Sigmoid colon (tissue), 7 donors: ENCODE data around the gene RPTOR. TPM values are rescaled to one million over a fixed set of nuclear protein-coding genes. Genes with fewer than 3 reads are reported as not detected.

ENCODE experiments used
- DNase-seq: peaks from one replicate; pipeline ENCODE4 v3.0.0-alpha.2; 2019
- H3K27ac ChIP-seq, 4 donors: fragments of 200-600 bp; sonication (generic); one replicate each; pipeline ENCODE4 v1.5.1; 2016 to 2019; ENCODE audit warnings: mild to moderate bottlenecking in 1 of 4
- H3K27me3 ChIP-seq, 3 donors: fragments of 200-600 bp; sonication (generic); one replicate each; pipeline ENCODE4 v1.5.1; 2019; ENCODE audit warnings: mild to moderate bottlenecking in 1 of 3
- H3K36me3 ChIP-seq, 4 donors: fragments of 200-600 bp; sonication (generic); one replicate each; pipeline ENCODE4 v1.5.1; 2016 to 2019
- H3K4me1 ChIP-seq, 4 donors: fragments of 200-600 bp; sonication (generic); one replicate each; pipeline ENCODE4 v1.5.1; 2017 to 2019
- H3K4me3 ChIP-seq, 4 donors: fragments of 200-600 bp; sonication (generic); one replicate each; pipeline ENCODE4 v1.5.1; 2017 to 2019; ENCODE audit warnings: mild to moderate bottlenecking in 2 of 4, moderate library complexity in 1 of 4
- H3K9me3 ChIP-seq, 4 donors: fragments of 200-600 bp in 3 of 4; sonication (generic) in 3 of 4; one replicate each; pipeline versions ENCODE4 v1.5.1 to v1.6.1; 2013 to 2019
- CTCF ChIP-seq, 4 experiments: fragments of 450-650 bp in 3 of 4; fragments of 200-600 bp in 1 of 4; IDR thresholded peaks; one replicate each; pipeline ENCODE4 v1.5.1; 2016 to 2019; ENCODE audit warnings: antibody characterized with exemption in 4 of 4, mild to moderate bottlenecking in 3 of 4, moderate library complexity in 2 of 4
- EP300 ChIP-seq, 4 donors: sonication (generic); formaldehyde crosslinking; IDR thresholded peaks; one replicate each; pipeline ENCODE4 v1.6.1; 2017; ENCODE audit warnings: antibody characterized with exemption in 4 of 4
- POLR2A ChIP-seq, 2 donors: fragments of 450-650 bp; IDR thresholded peaks; one replicate each; pipeline ENCODE4 v1.6.1; 2016; ENCODE audit warnings: antibody characterized with exemption in 2 of 2, mild to moderate bottlenecking in 2 of 2, moderate library complexity in 2 of 2
- POLR2AphosphoS5 ChIP-seq, 4 donors: sonication (generic); formaldehyde crosslinking; IDR thresholded peaks; one replicate each; pipeline ENCODE4 v1.6.1; 2017; ENCODE audit warnings: antibody characterized with exemption in 4 of 4
- WGBS, 2 donors: extraction: QIAGEN DNeasy Blood & Tissue Kit; methylation state at CpG; one replicate each; pipeline ENCODE4 v1.1.7; 2013; 5-methylcytosine and 5-hydroxymethylcytosine counted together
- intact Hi-C: fragments of 100-400 bp; cut with DNase I; formaldehyde crosslinking; loops from one replicate; pipeline ENCODE4 v1.15.1; 2023
- polyA plus RNA-seq, 3 donors: library from polyadenylated mRNA; stranded (reverse); fragments of 200-250 nt; gene quantifications; one replicate each; pipeline ENCODE4 v1.2.3, GENCODE V29; 2013
- total RNA-seq, 4 donors: library from RNA; depleted of rRNA; stranded (reverse); fragments of >200 nt; gene quantifications; one replicate each; pipeline ENCODE4 v1.1.0, GENCODE V29; 2016
- donor health status: healthy with polysubstance abuse.
- donor health status: Bipolar disorder and iron deficiency.
- donor health status: healthy.

Gene RPTOR
- total and polyA plus RNA-seq, 7 donors, result 3.7 to 68.7 (median 22.9) TPM

- WGBS, 2 donors, result 96 to 97% methylated on average over 6 of the region's 6 CpGs
These were observed 286.9 kb downstream of the RPTOR start for GRCh38 chr17:80831491-80831890.

DNA sequence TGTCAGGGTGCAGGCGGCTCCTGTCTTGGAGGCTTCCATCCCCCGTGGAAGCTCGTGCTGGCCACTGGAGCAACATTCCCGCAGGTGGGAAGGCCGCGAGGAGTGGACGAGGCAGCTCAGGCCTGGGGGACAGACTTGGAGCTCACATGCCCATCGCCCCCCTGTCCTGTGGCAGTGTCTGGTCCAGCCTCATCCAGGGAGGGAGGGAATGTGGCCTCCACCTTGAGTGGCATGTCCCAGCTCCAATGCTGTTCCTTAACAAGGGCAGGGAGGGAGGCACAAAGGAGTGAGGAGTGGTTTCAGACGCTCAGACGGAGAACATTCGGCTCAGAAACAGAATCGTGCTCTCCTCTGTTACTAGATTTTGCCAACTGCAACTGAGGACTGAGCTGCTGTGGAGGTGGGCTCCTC is 287.6 kb downstream of the RPTOR start:
- intact Hi-C loops, result loop anchor here (2.0 to 10.0 kb wide), 5 partner anchors 27 to 357 kb away; partner anchors contain the start of gene NPTX1
- H3K4me3 ChIP-seq, result peak overlapping the region in 3 of 4 donors; percentile 50 to 56 (median 54)
- no peak for TF ChIP-seq CTCF (IDR thresholded peaks at IDR 0.05)
- TF ChIP-seq POLR2A (IDR thresholded peaks at IDR 0.05), result peak in 1 of 2 donors; percentile 26
- peak; percentile 61 to 93 (median 74) for TF ChIP-seq POLR2AphosphoS5 (IDR thresholded peaks at IDR 0.05)
- H3K27me3 ChIP-seq, result no peaks in the 10 kb centered on the region
- peak; percentile 83 for DNase-seq
- WGBS, 2 donors, result 69 to 77% methylated on average over 12 of the region's 12 CpGs
- no peaks in the 10 kb centered on the region for H3K9me3 ChIP-seq
- peak overlapping the region; percentile 89 to 93 (median 91) for H3K27ac ChIP-seq
- H3K36me3 ChIP-seq, result peaks cover 0 to 8% (median 0%) of the 10 kb centered on the region in 4 donors
- H3K4me1 ChIP-seq, result peaks cover 0 to 26% (median 22%) of the 10 kb centered on the region in 4 donors

More at GRCh38 chr17:80831491-80831890, 286.9 kb downstream of the RPTOR start:
- intact Hi-C loops, result loop anchor here (5.0 to 10.0 kb wide), 3 partner anchors 39 to 357 kb away; partner anchors contain the start of gene NPTX1
- no peaks in the 10 kb centered on the region for H3K27me3 ChIP-seq
- peak overlapping the region in 2 of 4 donors; percentile 91 to 93 for H3K27ac ChIP-seq
- H3K4me1 ChIP-seq, result peaks cover 0 to 30% (median 23%) of the 10 kb centered on the region in 4 donors
- DNase-seq, result peak; percentile 56
- H3K4me3 ChIP-seq, result no peak overlapping the region
- peaks cover 0 to 10% (median 0%) of the 10 kb centered on the region in 4 donors for H3K36me3 ChIP-seq
- TF ChIP-seq EP300 (IDR thresholded peaks at IDR 0.05), result no peak
- no peak for TF ChIP-seq CTCF (IDR thresholded peaks at IDR 0.05)
- TF ChIP-seq POLR2A (IDR thresholded peaks at IDR 0.05), result no peak
- no peak for TF ChIP-seq POLR2AphosphoS5 (IDR thresholded peaks at IDR 0.05)
- no peaks in the 10 kb centered on the region for H3K9me3 ChIP-seq

DNA sequence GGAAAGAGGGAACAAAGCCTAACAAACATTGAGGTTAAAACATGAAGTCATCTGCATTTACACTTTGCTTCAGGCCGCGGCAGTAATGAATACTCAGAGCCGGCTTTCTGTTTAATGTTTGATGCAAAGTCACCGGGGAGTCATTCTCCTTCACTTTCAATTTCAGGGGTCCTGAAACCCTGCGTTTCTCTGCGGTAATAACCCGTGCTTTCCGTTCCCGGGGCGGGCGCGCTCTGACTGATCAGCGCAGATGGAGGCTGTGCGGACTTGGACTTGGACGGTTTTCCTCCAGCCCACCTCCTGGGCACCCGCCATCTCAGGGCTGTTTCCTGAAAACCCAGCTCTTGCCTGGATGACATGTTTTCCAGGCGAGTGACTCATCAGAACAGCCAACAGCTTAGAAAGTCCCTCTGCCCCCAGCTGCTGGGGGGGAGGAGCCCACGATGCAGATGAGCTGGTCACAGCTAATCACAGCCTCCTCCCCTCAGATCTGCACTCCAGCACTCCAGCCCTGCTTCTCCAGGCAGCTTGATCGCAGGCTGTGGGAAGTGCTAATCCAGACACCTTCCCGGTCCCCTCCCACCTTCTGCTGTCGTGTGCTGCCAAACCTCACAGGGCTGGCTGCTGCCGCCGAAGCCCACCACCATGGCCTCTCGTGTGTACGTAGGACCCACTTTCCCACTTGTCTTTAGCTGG is 288.4 kb downstream of the RPTOR start:
- H3K4me3 ChIP-seq, result peak overlapping the region; percentile 35 to 56 (median 52)
- TF ChIP-seq POLR2A (IDR thresholded peaks at IDR 0.05) (peak; percentile 58 to 75), EP300 (IDR thresholded peaks at IDR 0.05) (peak in 1 of 4 donors; percentile 61), POLR2AphosphoS5 (IDR thresholded peaks at IDR 0.05) (peak; percentile 73 to 95 (median 86)), CTCF (IDR thresholded peaks at IDR 0.05) (no peak)
- no peaks in the 10 kb centered on the region for H3K27me3 ChIP-seq
- peaks cover 0 to 26% (median 22%) of the 10 kb centered on the region in 4 donors for H3K4me1 ChIP-seq
- peaks cover 0 to 7% (median 4%) of the 10 kb centered on the region in 4 donors for H3K36me3 ChIP-seq
- intact Hi-C loops, result loop anchor here (2.0 to 10.0 kb wide), 5 partner anchors 26 to 358 kb away; partner anchors contain the start of gene NPTX1
- WGBS, 2 donors, result 2 to 4% methylated on average over 25 of the region's 25 CpGs
- DNase-seq, result peak; percentile 97
- H3K27ac ChIP-seq, result peak overlapping the region; percentile 89 to 93 (median 91)
- no peaks in the 10 kb centered on the region for H3K9me3 ChIP-seq

DNA sequence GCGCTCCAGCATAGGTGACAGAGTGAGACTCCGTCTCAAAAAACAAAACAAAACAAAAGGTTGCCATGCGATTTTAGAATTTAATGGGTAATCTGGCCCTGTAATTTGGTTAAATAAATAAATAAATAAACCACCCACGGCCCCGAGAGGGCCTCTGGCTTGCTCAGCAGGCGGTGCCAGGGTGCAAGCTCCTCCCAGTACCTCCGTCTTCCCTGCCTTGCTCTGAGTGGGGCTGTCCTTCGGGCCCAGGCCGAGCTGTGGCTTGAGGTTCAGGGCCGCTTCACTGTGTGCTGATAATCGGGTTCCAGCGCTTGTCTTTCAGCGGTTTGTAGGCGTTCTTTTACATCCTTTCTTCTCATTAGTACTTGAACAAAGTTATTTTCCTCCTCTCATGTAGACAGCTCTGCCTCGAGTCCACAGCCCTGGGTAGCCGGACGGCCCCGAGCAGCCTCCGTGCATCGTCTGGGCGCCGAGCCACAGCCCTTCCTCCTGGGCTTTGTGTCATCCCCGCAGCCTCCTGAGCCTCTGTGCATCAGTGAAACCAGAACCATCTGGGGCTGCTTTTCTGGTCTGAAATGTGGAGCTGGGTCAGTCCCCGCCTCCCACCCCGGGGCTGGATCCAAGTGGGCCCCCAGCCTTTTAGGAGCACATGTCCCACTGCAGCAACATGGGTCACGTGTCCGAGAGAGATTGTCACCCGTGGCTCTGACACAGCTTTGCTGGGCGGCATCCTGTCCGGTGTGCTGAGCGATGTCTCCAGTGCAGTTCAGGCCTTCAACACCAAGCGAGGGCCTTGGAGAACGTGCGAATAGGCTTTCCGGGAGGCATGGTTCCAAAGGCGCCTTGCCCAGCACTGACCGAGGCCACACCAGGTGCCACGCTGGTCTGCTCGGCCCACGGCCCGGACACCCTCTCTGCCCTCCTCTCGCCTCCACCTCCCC is 289.6 kb downstream of the RPTOR start:
- intact Hi-C loops, result loop anchor here (2.0 to 10.0 kb wide), 5 partner anchors 25 to 359 kb away; partner anchors contain the start of gene NPTX1
- 86 to 87% methylated on average over 42 of the region's 42 CpGs for WGBS, 2 donors
- H3K36me3 ChIP-seq, result peaks cover 0 to 16% (median 7%) of the 10 kb centered on the region in 4 donors
- H3K4me3 ChIP-seq, result peak overlapping the region in 2 of 4 donors; percentile 50 to 56
- H3K4me1 ChIP-seq, result peaks cover 0 to 26% (median 22%) of the 10 kb centered on the region in 4 donors
- H3K9me3 ChIP-seq, result no peaks in the 10 kb centered on the region
- peak overlapping the region; percentile 89 to 93 (median 91) for H3K27ac ChIP-seq
- H3K27me3 ChIP-seq, result no peaks in the 10 kb centered on the region
- TF ChIP-seq POLR2A (IDR thresholded peaks at IDR 0.05), result no peak
- TF ChIP-seq CTCF (IDR thresholded peaks at IDR 0.05), result no peak
- TF ChIP-seq POLR2AphosphoS5 (IDR thresholded peaks at IDR 0.05), result peak in 2 of 4 donors; percentile 2 to 33
- no peak for TF ChIP-seq EP300 (IDR thresholded peaks at IDR 0.05)
- peak; percentile 90 for DNase-seq
